Nephron progenitor cell (in vitro differentiated cells): ENCODE measurements around the gene CCL16.

Experiments used
- DNase-seq: peaks from one replicate; pipeline ENCODE4 v3.0.0; 2021
- H3K27ac Mint-ChIP-seq: 2 replicates; pipeline ENCODE4 v1.8.0; 2021; ENCODE audit warnings: mild to moderate bottlenecking, moderate library complexity, mixed read lengths
- H3K27me3 Mint-ChIP-seq: 2 replicates; pipeline ENCODE4 v1.8.0; 2021; ENCODE audit warnings: mild to moderate bottlenecking, low read depth, mixed read lengths; ENCODE audit not compliant: poor library complexity
- H3K36me3 Mint-ChIP-seq: 2 replicates; pipeline ENCODE4 v1.8.0; 2021; ENCODE audit warnings: low read depth, mixed read lengths
- H3K4me1 Mint-ChIP-seq: 2 replicates; pipeline ENCODE4 v1.8.0; 2021; ENCODE audit warnings: mixed read lengths
- H3K4me3 Mint-ChIP-seq: 2 replicates; pipeline ENCODE4 v1.8.0; 2021; ENCODE audit warnings: mild to moderate bottlenecking, moderate library complexity, mixed read lengths
- H3K9me3 Mint-ChIP-seq: 2 replicates; pipeline ENCODE4 v1.8.0; 2021; ENCODE audit warnings: mild to moderate bottlenecking, moderate library complexity, mixed read lengths
- TF ChIP-seq, protein P1 (sequence below): fragments of 200-600 bp; sonication (generic); IDR thresholded peaks from 2 replicates; pipeline ENCODE4 v1.5.0; 2021; ENCODE audit warnings: antibody characterized with exemption

CCL16 gene, protein sequence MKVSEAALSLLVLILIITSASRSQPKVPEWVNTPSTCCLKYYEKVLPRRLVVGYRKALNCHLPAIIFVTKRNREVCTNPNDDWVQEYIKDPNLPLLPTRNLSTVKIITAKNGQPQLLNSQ

DNA sequence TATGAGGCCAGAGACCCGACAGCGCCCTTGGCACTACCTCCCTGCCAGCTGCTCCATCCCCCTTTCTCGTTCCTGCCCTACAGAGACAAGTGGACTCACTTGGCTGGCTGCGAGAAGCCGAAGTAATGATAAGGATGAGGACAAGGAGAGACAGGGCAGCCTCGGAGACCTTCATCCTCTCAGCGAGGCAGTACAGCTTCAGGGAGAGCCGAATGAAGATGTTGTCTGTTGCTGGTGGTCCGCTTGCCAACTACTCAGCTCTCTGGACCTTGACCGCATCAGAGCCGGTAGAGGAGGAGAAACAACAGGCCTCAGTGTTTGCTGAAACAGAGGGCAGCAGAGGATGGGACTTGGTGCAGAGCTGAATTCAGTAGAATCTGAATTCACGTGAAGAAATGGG is at the start of gene CCL16:
CCL16 (minus strand) TSS at position 252 of the 400 bp plus-strand sequence; CDS start at position 175, 77 bp downstream.
- Mint-ChIP-seq H3K4me3 (no peak within 1 kb of the TSS), H3K27me3 (peaks cover 9% of the 10 kb centered on the region), H3K9me3 (no peaks in the 10 kb centered on the region), H3K36me3 (no peaks in the 10 kb centered on the region), H3K4me1 (peaks cover 5% of the 10 kb centered on the region), H3K27ac (no peak within 1 kb of the TSS)
- TF ChIP-seq, protein P1, sequence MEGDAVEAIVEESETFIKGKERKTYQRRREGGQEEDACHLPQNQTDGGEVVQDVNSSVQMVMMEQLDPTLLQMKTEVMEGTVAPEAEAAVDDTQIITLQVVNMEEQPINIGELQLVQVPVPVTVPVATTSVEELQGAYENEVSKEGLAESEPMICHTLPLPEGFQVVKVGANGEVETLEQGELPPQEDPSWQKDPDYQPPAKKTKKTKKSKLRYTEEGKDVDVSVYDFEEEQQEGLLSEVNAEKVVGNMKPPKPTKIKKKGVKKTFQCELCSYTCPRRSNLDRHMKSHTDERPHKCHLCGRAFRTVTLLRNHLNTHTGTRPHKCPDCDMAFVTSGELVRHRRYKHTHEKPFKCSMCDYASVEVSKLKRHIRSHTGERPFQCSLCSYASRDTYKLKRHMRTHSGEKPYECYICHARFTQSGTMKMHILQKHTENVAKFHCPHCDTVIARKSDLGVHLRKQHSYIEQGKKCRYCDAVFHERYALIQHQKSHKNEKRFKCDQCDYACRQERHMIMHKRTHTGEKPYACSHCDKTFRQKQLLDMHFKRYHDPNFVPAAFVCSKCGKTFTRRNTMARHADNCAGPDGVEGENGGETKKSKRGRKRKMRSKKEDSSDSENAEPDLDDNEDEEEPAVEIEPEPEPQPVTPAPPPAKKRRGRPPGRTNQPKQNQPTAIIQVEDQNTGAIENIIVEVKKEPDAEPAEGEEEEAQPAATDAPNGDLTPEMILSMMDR = no peak
- no peak for DNase-seq

DNA sequence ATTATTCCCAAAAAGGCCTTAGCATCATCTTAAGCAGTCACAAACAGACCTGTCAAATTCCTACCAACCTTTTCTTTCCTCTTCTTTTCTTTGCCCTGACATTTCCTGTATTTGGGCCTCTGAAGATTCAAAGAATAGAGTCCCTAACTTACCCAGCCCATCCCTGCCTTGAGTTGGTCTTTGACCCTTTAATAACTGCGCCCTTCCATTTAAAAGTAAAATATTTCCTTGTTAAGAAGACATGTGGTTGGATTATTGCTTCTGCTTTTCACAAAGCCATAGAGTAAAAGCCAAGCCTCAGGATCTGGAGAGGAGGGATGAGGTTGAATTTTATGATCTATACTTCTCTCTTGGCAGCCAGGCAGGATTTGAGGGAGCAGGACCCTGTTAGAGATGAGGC is 49.7 kb upstream of the CCL16 start:
- Mint-ChIP-seq H3K9me3 (no peaks in the 10 kb centered on the region), H3K27ac (no peak overlapping the region), H3K36me3 (no peaks in the 10 kb centered on the region), H3K27me3 (peaks cover 30% of the 10 kb centered on the region), H3K4me1 (no peaks in the 10 kb centered on the region), H3K4me3 (no peak overlapping the region)
- DNase-seq = no peak
- TF ChIP-seq, protein P1 = no peak

DNA sequence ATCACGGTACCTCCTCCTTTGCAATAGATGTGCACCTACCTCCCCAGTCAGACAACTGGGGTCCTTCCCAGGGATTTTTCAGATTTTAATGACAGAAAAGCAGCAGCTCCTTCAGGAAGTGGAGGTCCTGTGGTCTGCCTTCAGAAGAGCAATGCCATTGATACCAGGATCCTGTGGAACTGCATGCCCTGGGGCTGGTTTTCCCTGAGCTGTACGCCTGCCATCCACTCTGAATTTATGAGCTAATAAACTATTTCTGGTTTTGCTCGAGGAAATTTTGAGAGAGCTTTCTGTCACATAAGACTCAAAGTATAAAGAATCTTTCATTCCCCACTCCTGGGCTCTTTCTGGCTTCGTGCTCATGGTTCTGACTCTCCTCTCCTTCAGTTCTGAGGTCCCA is 46.5 kb upstream of the CCL16 start:
- H3K4me1 Mint-ChIP-seq = no peaks in the 10 kb centered on the region
- peaks cover 29% of the 10 kb centered on the region for H3K27me3 Mint-ChIP-seq
- no peaks in the 10 kb centered on the region for H3K36me3 Mint-ChIP-seq
- no peak overlapping the region for H3K27ac Mint-ChIP-seq
- no peak overlapping the region for H3K4me3 Mint-ChIP-seq
- H3K9me3 Mint-ChIP-seq = no peaks in the 10 kb centered on the region
- no peak for DNase-seq
- TF ChIP-seq, protein P1 = no peak

DNA sequence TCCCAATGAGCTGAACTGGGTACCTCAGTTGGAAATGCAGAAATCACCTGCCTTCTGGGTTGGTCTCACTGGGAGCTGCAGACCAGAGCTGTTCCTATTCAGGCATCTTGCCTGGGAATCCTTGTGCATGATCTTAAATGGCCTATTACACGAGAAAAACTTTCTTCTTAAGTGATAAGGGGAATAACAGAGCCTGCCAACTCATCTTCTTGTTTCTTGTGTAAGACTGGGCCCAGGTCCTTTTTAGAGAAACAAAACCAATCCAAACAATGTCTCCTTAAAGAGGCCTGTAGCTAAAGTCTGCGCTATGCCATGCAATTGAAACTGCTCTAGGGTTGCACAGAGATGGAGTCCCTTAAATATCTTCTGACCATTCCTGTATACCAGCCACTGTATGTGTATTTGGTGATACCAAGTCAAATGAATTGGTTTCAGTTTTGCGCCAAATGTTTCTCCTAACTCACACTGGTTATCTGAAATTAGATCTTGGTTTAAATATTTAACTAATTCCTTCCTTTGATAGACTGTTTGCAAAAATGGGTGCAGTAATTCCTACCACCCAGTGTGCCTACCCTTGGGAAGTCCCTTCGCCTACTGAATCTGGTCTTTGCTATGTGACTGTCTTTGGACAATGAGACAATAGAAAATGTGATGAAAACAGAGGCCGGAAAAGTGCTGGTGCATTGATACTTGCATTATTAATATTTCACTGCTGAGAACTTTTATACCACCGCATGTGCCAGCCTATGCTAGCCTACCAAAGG is 43.0 kb upstream of the CCL16 start:
- TF ChIP-seq, protein P1 = no peak
- H3K27me3 Mint-ChIP-seq = peaks cover 46% of the 10 kb centered on the region
- no peaks in the 10 kb centered on the region for H3K4me1 Mint-ChIP-seq
- no peak overlapping the region for H3K4me3 Mint-ChIP-seq
- DNase-seq = no peak
- no peaks in the 10 kb centered on the region for H3K36me3 Mint-ChIP-seq
- no peak overlapping the region for H3K27ac Mint-ChIP-seq
- no peaks in the 10 kb centered on the region for H3K9me3 Mint-ChIP-seq

DNA sequence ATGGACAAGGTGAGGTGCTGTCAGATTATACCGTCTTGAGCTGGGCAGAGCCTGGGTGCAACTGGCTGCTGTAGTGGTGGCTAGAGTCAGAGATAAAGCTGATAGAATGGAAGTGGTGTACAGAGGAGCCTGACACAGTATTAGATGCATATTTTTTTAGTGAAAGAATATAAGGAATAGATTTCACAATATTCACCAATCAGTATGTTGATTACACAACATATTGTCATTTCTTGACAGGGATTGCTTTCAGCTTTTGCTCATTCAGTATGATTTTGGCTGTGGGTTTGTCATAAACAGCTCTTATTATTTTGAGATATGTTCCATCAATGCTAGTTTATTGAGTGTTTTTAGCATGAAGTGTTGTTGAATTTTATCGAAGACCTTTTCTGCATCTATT is 38.1 kb upstream of the CCL16 start:
- Mint-ChIP-seq H3K36me3 (no peaks in the 10 kb centered on the region), H3K9me3 (no peaks in the 10 kb centered on the region), H3K4me3 (no peak overlapping the region), H3K27me3 (peaks cover 42% of the 10 kb centered on the region), H3K4me1 (no peaks in the 10 kb centered on the region), H3K27ac (no peak overlapping the region)
- DNase-seq = no peak
- TF ChIP-seq, protein P1 = no peak

DNA sequence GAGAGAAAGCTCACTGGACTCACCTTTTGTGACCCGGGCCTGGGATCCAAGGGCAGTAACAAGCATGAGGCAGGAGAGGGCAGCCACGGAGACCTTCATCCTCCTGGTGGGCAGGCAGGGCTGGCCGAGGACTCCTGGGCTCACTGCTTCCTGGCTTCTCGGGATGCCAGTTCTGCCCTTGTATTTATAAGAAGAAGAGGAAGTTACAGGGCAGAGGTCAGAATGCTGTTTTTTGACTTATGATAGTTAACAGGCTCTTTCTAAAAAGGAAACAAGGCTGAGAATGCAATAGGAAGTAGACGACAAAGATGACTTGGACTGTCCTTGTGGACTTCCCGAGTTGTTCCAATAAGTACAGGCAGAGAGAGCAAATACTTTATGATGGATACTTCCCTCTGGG is 36.5 kb upstream of the CCL16 start, which contains the start of gene CCL23:
CCL23 (minus strand) TSS at position 174 of the 400 bp plus-strand sequence; CDS start at position 99, 75 bp downstream.
- H3K4me3 Mint-ChIP-seq = no peak within 1 kb of the TSS
- H3K4me1 Mint-ChIP-seq = no peaks in the 10 kb centered on the region
- no peaks in the 10 kb centered on the region for H3K36me3 Mint-ChIP-seq
- peaks cover 2% of the 10 kb centered on the region for H3K9me3 Mint-ChIP-seq
- peaks cover 48% of the 10 kb centered on the region for H3K27me3 Mint-ChIP-seq
- TF ChIP-seq, protein P1 = no peak
- H3K27ac Mint-ChIP-seq = no peak within 1 kb of the TSS
- DNase-seq = no peak
